Astrocyte (in vitro differentiated cells and primary cell): Measurements from ENCODE around the gene EFCC1.

Experiments
- EZH2 ChIP-seq: IDR thresholded peaks from 2 replicates; pipeline ENCODE4 v1.6.1; 2012; ENCODE audit warnings: mild to moderate bottlenecking, low read length, inconsistent platforms; ENCODE audit not compliant: insufficient read depth
- TF ChIP-seq, protein P1 (sequence below): IDR thresholded peaks from 2 replicates; pipeline ENCODE4 v1.5.1; 2011; ENCODE audit warnings: low read depth, mild to moderate bottlenecking, inconsistent platforms, low read length, moderate library complexity; ENCODE audit not compliant: insufficient read depth

GRCh38 chr3:129065720-129066073 lies 64.6 kb downstream of the EFCC1 start:
- TF ChIP-seq, protein P1, sequence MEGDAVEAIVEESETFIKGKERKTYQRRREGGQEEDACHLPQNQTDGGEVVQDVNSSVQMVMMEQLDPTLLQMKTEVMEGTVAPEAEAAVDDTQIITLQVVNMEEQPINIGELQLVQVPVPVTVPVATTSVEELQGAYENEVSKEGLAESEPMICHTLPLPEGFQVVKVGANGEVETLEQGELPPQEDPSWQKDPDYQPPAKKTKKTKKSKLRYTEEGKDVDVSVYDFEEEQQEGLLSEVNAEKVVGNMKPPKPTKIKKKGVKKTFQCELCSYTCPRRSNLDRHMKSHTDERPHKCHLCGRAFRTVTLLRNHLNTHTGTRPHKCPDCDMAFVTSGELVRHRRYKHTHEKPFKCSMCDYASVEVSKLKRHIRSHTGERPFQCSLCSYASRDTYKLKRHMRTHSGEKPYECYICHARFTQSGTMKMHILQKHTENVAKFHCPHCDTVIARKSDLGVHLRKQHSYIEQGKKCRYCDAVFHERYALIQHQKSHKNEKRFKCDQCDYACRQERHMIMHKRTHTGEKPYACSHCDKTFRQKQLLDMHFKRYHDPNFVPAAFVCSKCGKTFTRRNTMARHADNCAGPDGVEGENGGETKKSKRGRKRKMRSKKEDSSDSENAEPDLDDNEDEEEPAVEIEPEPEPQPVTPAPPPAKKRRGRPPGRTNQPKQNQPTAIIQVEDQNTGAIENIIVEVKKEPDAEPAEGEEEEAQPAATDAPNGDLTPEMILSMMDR = no peak
- no peak for TF ChIP-seq EZH2
